OCI-LY7 (cell line): ENCODE data around the gene RMI2. TPM values are rescaled to one million over a fixed set of nuclear protein-coding genes. Genes with fewer than 3 reads are reported as not detected.

Source experiments
- microRNA-seq: library from miRNA; unstranded; fragments of <30 nt; microRNA quantifications from one replicate; pipeline ENCODE4 v1.2.0, GENCODE V29; 2022; ENCODE audit warnings: borderline replicate concordance
- small RNA-seq: library from RNA; depleted of rRNA; stranded (forward); fragments of <200 nt; gene quantifications from one replicate; pipeline ENCODE3, GENCODE V24; 2014
- total RNA-seq, 2 experiments: library from RNA; depleted of rRNA in 1 of 2; stranded (reverse); fragments of >200 nt in 1 of 2; shearing (Covaris generic) in 1 of 2; gene quantifications; 2 replicates each; pipeline ENCODE4 v1.2.3, GENCODE V29; 2014 to 2022

RMI2 gene
- total RNA-seq, 2 experiments from 2014 or later = 84.5 to 126 TPM

Small RNA genes lying within 50 kb of the gene (microRNA-seq; reads per million reads assigned to microRNA genes)
- gene MIR548H2 = not detected

Small RNA genes lying within 50 kb of the gene (small RNA-seq; reads per million reads assigned to genes)
- gene AC099489.2 = not detected
- gene MIR548H2 = not detected
- gene RF00019 = not detected

Other genes starting within 250 kb of the RMI2 start
- gene SOCS1, start 89.3 kb upstream of the RMI2 start, total RNA-seq (2014; rRNA removed; shearing (Covaris generic)) = 45.8 and 47.1 TPM in 2 replicates
- gene SOCS1, start 89.3 kb upstream of the RMI2 start, total RNA-seq (2022) = 23.4 and 28.7 TPM in 2 replicates
- gene TNP2, start 76.1 kb upstream of the RMI2 start, total RNA-seq (2014; rRNA removed; shearing (Covaris generic)) = not detected in 2 replicates
- not detected in 2 replicates for gene TNP2, start 76.1 kb upstream of the RMI2 start, total RNA-seq (2022)
- not detected in 2 replicates for gene PRM3, start 71.8 kb upstream of the RMI2 start, total RNA-seq (2014; rRNA removed; shearing (Covaris generic))
- not detected in 2 replicates for gene PRM3, start 71.8 kb upstream of the RMI2 start, total RNA-seq (2022)
- not detected in 2 replicates for gene PRM2, start 69.0 kb upstream of the RMI2 start, total RNA-seq (2014; rRNA removed; shearing (Covaris generic))
- gene PRM2, start 69.0 kb upstream of the RMI2 start, total RNA-seq (2022) = not detected in 2 replicates
- not detected in 2 replicates for gene PRM1, start 64.1 kb upstream of the RMI2 start, total RNA-seq (2014; rRNA removed; shearing (Covaris generic))
- not detected in 2 replicates for gene PRM1, start 64.1 kb upstream of the RMI2 start, total RNA-seq (2022)
- 12.2 and 18.4 TPM in 2 replicates for gene LITAF, start 241.5 kb downstream of the RMI2 start, total RNA-seq (2014; rRNA removed; shearing (Covaris generic))
- 34.2 and 43.2 TPM in 2 replicates for gene LITAF, start 241.5 kb downstream of the RMI2 start, total RNA-seq (2022)